GM12875 (cell line): ENCODE results near the gene GCNT4.

Experiments used
- H3K4me3 ChIP-seq: one replicate; pipeline ENCODE4 v1.5.1; 2011; ENCODE audit warnings: low read depth, low read length, control low read depth
- TF ChIP-seq, protein P1 (sequence below): IDR thresholded peaks from 2 replicates; pipeline ENCODE4 v1.5.1; 2011; ENCODE audit warnings: low read depth, mild to moderate bottlenecking, control low read depth, inconsistent platforms, low read length, moderate library complexity, borderline replicate concordance; ENCODE audit not compliant: insufficient read depth

The GCNT4 gene

DNA sequence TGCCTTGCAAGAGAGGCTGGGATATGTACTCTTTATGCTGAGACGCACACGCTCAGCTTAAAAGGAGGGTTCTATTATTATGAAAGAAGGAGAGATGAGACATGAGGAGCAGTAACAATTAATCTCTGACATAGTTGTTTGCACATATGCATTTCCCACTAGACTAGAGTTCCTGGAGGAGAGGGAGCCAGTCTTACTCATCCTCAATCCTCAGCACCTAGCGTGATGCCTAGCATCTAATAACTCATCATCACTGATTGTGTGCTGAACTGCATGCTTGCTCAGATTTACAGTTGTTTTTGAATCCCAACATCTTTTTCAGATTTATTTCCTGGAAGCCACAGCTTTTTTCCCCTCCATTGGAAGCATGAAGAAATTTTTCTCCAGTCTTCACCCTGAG lies 35.5 kb downstream of the GCNT4 start:
- TF ChIP-seq, protein P1, sequence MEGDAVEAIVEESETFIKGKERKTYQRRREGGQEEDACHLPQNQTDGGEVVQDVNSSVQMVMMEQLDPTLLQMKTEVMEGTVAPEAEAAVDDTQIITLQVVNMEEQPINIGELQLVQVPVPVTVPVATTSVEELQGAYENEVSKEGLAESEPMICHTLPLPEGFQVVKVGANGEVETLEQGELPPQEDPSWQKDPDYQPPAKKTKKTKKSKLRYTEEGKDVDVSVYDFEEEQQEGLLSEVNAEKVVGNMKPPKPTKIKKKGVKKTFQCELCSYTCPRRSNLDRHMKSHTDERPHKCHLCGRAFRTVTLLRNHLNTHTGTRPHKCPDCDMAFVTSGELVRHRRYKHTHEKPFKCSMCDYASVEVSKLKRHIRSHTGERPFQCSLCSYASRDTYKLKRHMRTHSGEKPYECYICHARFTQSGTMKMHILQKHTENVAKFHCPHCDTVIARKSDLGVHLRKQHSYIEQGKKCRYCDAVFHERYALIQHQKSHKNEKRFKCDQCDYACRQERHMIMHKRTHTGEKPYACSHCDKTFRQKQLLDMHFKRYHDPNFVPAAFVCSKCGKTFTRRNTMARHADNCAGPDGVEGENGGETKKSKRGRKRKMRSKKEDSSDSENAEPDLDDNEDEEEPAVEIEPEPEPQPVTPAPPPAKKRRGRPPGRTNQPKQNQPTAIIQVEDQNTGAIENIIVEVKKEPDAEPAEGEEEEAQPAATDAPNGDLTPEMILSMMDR: no peak

DNA sequence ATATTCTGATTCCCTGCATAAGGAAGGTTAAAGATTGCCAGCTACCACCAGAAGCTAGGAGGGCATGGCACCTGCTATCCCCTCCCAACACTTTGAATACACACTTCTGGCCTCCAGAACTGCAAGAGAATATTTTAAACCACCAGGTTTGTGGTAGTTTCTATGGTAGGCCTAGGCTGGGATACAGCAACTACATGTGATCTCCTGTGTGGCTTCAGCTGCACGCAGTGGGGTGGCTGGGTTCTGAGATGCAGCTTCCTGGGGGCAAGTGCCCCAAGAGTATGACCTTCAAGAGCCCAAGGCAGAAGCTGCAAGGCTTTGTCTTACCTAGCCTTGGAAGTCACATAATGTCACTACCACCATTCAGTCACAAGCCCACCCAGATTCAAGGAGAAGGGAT lies 39.6 kb downstream of the GCNT4 start:
- TF ChIP-seq, protein P1: no peak
- H3K4me3 ChIP-seq: no peak overlapping the region

More for the DNA sequence above, 35.5 kb downstream of the GCNT4 start:
- no peak overlapping the region for H3K4me3 ChIP-seq

DNA sequence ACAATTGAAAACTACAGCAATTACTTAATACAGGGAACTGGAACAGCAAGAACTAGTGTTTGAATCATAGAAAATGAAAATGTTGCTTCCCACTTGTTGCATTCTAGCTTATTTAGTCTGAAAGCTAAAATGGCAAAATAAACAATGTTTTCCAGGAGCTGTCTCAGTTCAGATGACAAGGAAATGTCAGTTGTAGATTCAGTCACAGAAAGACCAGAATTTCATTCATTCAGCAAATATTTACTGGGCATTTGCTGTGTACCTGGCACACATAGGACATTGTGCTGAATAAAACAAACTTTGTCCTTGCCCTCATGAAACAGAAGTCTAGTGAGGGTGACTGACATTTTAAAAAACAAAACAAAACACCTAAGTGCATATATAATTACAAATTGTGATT lies 41.5 kb downstream of the GCNT4 start:
- no peak overlapping the region for H3K4me3 ChIP-seq
- TF ChIP-seq, protein P1: no peak

DNA sequence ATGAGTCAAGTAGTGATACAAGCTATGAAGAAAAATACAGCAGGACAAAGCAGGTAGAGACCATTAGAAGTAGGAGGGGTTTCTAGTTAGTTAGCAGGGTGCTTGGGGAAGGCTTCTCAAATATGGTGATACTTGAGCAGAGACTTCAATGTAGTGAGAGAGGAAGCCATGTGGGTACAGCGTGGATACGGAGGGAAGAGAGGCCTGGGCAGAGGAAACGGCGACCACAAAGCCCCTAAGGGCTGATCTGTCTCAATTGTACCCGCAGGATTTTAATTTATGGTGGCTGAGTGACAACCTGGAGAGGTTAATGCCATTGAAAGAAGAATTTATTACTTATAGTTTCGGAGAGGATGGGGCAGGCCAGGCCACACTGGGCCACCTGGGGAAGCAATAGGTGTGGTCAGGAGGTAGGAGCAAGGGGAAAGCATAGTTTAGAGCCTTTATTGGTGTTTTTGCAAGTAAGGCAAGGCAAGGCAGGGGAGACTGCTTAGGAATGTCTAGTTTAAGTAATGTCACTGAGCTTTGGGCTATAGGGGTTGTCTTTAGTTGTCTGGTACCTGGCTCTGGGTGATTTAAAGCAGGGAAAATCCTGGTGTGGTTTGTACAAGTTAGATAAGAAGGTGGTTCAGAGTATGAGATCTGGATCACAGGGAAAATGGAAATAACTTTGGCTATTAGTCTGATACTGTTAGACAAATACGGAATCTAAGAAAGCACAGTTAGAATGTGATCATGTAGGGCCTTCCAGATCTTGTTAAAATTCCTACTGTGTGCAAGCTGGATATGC lies 42.6 kb downstream of the GCNT4 start:
- no peak overlapping the region for H3K4me3 ChIP-seq
- TF ChIP-seq, protein P1: no peak

DNA sequence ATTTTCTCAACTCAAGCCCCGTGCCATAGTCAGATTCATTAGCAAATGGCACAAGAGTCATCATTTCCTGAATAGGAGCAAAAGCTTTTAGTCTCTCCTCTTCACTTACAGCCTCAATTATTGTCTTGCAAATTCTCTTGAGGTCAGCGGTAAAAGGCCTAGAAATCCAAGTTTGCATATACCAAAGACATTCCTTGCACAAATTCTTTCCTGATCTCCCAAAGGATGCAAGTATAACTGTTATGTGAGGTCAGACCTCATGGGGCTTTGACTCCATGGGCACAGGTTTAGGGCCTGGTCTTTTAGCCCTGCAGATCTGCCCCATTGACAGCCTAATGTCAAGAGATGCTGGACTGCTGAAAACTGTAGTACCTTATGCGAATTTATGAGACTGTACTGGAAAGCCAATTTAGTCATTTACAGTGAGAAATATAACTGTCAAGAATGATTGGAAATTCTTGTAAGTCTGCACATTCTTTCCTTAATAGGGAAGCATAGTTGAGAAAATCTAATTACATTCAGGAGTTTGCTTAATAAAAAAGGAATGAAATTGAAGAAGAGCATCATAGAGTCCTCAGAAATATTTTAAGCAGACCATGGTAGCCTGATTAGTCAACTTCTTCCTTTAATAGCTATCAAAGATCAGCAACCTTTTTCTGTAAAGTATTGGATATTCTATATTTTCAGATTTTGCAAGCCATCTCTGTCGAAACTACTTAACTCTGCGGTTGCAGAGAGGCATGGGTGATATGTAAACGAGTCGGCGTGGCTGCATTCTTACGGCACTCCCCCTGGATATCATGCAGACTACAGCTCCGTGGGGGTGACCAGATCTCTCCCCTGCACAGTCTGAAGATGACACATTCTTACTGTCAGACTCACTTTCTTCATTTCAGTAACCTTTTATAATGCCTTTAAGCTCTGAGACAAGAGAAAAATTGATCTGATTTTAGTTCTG lies 45.2 kb downstream of the GCNT4 start:
- no peak overlapping the region for H3K4me3 ChIP-seq
- TF ChIP-seq, protein P1: no peak

DNA sequence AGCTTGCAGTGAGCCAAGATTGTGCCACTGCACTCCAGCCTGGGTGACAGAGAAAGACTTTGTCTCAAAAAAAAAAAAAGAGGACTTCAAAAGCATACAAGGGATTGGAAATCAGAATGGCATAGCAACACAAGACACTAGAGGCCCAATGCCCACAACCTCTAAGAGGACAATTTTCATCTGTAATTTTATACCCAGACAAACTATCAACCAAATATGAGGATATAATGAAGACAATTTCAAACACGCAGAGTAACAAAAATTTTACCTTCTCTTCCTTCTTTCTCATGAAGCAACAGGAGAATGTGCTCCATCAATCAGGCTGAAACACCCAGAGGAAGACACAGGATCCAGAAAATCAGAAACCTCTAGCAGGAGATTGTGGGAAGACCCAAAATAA lies 46.8 kb downstream of the GCNT4 start:
- TF ChIP-seq, protein P1: no peak
- no peak overlapping the region for H3K4me3 ChIP-seq
